GM20431 (cell line): Measurements from ENCODE around the gene TBC1D16.

Experiments used
- in situ Hi-C: fragments of 300-500 bp; cut with MseI, MboI; formaldehyde crosslinking; loops from one replicate; pipeline ENCODE4 v1.15.0; 2020; ENCODE audit warnings: low sequenced_read_pairs; ENCODE audit not compliant: unreplicated experiment

Gene TBC1D16

DNA sequence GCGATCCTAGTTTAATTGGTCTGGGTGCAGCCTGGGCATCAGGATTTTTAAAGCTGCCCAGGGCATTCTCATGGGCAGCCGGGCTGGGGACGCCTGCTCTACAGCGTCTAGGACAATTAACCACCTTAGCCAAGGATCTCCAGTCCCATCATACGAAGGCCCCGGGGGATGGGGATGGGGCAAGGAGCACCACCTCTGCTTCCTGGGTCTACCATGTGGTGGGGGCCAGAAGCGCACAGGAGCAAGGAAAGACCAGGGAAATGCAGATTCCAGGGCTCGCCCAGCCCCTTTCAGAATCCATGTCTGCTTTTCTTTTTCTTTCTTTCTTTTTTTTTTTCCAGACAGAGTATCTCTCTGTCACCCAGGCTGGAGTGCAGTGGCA, 29.3 kb downstream of the TBC1D16 start:
- in situ Hi-C loops, result no loop called here

GRCh38 chr17:80005360-80006338, 30.0 kb downstream of the TBC1D16 start:
- in situ Hi-C loops, result no loop called here

DNA sequence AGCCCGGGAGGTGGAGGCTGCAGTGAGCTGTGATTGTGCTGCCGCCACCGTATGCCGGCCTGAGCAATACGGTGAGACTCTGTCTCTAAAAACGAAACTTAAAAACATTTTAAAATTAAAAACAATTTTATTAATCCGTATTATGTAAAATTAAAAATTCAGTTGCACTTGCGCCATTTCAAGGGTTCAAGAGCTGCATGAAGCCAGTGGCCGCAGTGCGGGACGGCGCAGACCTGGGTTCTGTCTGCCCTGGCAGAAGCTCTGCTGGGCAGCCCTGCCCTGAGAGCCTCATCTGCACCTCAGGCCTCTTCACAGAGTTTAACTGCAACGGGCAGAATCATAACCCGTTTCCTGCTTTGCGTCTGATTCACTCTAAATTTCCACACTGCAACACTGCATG, 31.7 kb downstream of the TBC1D16 start:
- in situ Hi-C loops, result no loop called here

GRCh38 chr17:80002690-80003490, 32.8 kb downstream of the TBC1D16 start:
- in situ Hi-C loops, result no loop called here

DNA sequence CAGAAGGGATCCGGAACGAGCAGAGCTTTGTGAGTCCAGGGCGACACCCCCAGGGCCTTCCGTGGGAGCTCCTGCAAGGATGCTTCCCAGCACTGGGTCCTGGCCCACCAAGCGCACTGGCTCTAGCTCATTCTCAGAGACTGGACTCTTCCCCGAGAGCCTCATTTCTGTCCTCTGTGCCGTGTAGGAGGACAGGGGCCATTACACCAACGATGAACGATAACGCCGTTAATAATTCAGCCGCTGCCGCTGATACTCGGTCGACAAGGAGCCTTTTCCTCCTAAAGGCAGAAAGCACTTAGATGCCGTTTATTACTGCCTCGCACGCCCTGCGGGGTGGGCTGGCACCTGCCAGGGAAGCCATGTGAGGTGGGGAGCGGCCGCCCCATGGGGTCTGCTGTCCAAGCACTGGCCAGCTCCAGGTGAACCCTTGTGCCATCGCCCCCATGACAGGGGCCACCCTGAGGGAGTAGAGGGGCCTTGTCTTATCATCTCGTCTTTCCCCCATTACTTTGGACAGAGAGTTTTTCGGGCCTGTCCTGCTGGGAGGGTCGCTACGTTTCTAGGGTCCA, 33.5 kb downstream of the TBC1D16 start:
- in situ Hi-C loops, result no loop called here

- in situ Hi-C loops, result no loop called here
Measured at GRCh38 chr17:80000981-80001775, 34.5 kb downstream of the TBC1D16 start.

DNA sequence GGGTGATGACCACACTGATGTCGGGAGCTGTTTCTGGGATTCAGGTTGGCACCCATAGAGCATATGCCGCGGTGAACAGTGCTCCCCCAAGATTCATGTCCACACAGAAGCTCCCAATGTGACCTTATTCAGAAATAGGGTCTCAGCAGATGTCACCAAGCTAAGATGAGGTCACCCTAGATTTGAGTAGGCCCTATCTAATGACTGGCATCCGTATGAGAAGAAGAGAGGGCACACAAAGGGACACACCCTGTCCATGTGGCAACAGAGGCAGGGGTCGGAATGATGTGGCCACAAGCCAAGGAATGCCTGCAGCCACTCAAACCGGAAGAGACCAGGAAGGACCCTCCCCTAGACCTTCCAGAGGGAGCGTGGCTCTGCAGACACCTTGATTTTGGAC, 35.5 kb downstream of the TBC1D16 start:
- in situ Hi-C loops, result no loop called here

- in situ Hi-C loops, result loop anchor here (25.0 kb wide), 1 partner anchor 210 kb away; the partner anchor contains the start of genes CBX2 and CBX8
Measured at GRCh38 chr17:79997011-79997660, 38.5 kb downstream of the TBC1D16 start.

DNA sequence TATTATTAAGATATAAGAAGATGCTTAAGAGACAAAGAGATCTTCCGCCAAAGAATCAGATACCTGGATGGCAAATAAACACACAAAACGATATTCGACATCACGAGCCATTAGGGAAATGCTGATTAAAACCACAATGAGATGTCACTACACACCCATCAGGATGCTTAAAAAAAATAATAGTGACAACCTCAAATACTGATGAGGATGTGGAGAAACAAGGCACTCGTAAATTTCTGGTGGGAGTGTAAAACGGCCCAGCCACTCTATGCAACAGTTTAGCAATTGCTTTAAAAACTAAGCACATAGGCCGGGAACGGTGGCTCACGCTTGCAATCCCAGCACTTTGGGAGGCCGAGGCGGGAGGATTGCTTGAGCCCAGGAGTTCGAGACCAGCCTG, 39.4 kb downstream of the TBC1D16 start:
- in situ Hi-C loops, result loop anchor here (25.0 kb wide), 1 partner anchor 209 kb away; the partner anchor contains the start of genes CBX2 and CBX8

DNA sequence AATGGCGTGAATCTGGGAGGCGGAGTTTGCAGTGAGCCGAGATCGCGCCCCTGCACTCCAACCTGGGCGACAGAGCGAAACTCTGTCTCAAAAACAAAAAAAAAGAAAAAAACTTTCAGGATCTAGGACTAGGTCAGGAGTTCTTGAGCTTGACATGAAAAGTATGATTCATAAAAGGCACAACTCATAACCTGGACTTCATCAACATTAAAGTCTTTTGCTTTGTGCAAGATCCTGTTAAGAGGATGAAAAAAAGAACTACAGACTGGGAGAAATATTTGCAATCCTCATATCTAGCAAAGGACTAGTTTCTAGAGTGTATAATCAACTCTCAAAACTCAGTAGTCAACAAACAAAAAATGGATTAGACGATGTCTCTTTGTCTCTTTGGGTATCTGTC, 40.0 kb downstream of the TBC1D16 start:
- in situ Hi-C loops, result loop anchor here (25.0 kb wide), 1 partner anchor 208 kb away; the partner anchor contains the start of genes CBX2 and CBX8

GRCh38 chr17:79994602-79995001, 41.1 kb downstream of the TBC1D16 start:
- in situ Hi-C loops, result loop anchor here (25.0 kb wide), 1 partner anchor 207 kb away; the partner anchor contains the start of genes CBX2 and CBX8

DNA sequence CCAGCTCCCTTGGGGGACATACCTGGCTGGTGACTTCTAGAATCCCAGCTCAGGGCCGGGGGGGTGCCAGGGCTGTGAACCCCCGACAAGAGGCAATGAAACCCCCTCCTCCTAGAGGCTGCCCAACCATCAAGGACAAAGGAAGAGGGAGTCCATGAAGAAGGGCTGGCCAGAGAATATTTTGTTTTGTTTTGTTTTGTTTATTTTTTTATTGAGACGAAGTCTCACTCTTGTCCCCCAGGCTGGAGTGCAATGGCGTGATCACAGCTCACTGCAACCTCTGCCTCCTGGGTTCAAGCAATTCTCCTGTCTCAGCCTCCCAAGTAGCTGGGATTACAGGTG, 41.5 kb downstream of the TBC1D16 start:
- in situ Hi-C loops, result loop anchor here (25.0 kb wide), 1 partner anchor 207 kb away; the partner anchor contains the start of genes CBX2 and CBX8

DNA sequence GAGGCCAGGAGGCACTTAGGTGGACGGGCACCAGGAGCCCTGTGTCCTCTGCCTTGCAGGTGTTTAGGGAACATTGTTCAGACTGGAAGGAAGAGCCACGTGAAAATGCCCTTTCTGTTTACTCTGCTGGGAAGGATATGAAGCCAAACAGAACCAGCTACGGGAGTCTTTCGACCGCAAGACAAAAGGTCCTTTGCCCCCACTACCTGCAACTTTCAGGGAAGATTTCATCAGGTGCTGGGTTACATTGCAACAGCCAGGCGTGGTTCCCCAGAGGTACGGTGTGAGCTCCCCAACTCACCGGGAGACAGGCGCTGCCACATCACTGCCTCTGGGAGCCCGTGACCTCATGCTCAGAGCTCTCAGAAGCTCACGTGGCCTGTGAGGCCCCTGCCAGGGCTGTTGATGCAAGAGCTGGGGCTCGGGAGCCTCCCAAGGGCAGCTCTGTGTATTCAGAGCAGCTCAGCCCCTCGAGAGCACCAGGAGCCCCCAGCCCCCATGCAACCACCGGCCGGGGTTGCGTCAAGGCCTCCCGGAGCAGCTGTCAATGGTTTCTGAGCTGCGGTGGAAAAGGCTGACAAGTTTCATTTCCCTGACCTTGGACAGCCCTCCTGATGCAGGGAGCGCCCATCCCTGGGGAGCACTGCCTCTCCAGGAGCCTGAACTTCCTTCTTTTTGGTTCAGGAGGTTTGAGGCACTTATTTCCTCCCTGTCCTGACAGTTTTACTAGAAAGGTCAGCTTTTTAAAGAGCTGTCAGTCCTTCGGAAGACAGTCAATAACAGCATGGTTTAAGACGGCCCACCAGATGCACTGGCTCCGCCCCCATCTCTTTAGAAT, 42.1 kb downstream of the TBC1D16 start:
- in situ Hi-C loops, result loop anchor here (25.0 kb wide), 1 partner anchor 206 kb away; the partner anchor contains the start of genes CBX2 and CBX8

DNA sequence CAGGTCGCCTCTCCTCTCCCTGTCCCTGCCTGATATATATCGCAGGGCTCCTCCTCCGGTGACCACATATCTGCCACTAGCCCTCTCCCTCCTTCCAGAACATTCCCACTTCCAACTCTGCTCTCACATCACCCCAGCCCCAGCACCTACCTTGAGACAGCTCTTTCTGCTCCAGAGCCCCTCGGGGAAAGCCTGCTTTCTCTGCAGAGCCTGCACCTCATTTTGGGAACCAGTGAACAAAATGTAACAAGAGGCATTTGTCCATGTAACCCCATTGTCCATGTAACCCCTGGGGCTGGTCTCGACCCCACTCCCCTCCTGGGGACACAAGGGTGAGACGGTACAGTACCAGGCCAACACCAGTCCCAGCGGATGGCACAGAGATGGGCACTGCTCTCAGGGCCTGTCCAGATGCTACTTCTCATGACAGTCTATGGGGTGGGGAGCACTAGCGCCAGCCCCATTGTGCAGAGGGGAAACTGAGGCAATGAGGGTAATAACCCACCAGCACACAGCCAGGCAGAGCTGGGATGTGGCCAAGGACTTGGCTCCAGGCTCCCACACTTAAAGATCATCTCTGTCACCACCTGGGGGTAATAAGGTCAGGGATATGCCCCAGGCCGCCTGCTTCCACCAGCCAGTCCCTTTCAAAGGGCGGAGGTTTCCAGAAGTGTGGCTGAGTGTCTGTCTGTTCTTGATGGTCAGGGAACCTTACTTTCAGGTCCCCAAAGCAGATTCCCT, 42.9 kb downstream of the TBC1D16 start:
- in situ Hi-C loops, result loop anchor here (25.0 kb wide), 1 partner anchor 206 kb away; the partner anchor contains the start of genes CBX2 and CBX8

DNA sequence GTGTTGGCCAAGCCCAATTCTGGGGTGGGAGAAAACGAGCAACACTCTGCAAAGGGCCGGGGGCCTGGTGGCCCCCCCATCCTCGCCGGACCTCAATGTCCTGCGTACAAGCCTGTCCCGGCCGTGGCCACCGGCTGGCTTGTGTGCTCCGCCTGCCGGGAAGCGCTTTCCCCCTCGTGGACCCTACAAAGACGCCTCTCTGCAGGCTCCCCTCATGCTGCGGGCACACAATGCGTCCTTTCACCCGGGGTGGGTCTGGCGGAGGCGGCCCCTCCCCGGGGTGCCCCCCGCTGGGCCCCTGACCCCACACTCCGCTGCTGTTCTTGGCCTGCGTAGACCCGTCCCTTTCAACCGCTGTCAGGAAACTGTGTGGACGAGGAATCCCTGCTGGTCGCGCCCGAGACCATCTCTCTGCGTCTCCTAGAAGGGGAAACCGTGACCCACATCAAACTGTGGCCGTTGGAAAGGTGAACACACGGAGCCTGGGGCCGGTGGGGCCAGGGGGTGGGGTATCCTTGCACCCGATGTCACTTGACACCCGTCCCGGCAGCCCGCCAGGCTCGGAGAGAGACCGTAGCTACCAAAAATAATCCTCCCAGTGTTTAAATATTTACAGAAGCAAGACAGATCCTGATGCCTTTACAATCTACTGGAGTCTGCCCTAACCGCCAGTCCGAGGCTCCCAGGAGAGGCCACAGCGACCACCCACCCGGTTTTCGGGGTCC, 43.6 kb downstream of the TBC1D16 start:
- in situ Hi-C loops, result loop anchor here (25.0 kb wide), 1 partner anchor 205 kb away; the partner anchor contains the start of genes CBX2 and CBX8

- in situ Hi-C loops, result loop anchor here (25.0 kb wide), 1 partner anchor 204 kb away; the partner anchor contains the start of genes CBX2 and CBX8
Measured at GRCh38 chr17:79991140-79991923, 44.3 kb downstream of the TBC1D16 start.
